Ovary (tissue), 9 donors: Measurements from ENCODE around the gene MICU2. TPM values are rescaled to one million over a fixed set of nuclear protein-coding genes. Genes with fewer than 3 reads are reported as not detected.
"Not testable (repeated sequence)": the region's sequence is repeated elsewhere in the genome, so short reads cannot be mapped to it uniquely, and the experiment has no call there.

Experiments
- DNase-seq, 5 donors: peaks; one replicate each; pipeline ENCODE4 v3.0.0-alpha.2; 2019 to 2020
- H3K27ac ChIP-seq, 2 donors: fragments of 200-600 bp; one replicate each; pipeline versions ENCODE4 v1.5.1 to v1.8.0; 2019 to 2022
- H3K27me3 ChIP-seq: fragments of 200-600 bp; one replicate; pipeline ENCODE4 v1.8.0; 2022
- H3K36me3 ChIP-seq: fragments of 200-600 bp; sonication (generic); one replicate; pipeline ENCODE4 v1.5.1; 2019
- H3K4me1 ChIP-seq: one replicate; pipeline ENCODE4 v1.8.1; 2013; ENCODE audit warnings: mild to moderate bottlenecking, moderate library complexity; ENCODE audit not compliant: insufficient read depth
- H3K4me3 ChIP-seq: fragments of 200-600 bp; sonication (generic); one replicate; pipeline ENCODE4 v1.5.1; 2017
- H3K9me3 ChIP-seq, 2 donors: fragments of 200-600 bp in 1 of 2; sonication (generic) in 1 of 2; one replicate each; pipeline versions ENCODE4 v1.5.1 to v1.8.1; 2013 to 2019; ENCODE audit warnings: mild to moderate bottlenecking in 1 of 2, moderate library complexity in 1 of 2
- EP300 ChIP-seq: sonication (generic); formaldehyde crosslinking; IDR thresholded peaks from one replicate; pipeline ENCODE4 v1.6.1; 2017; ENCODE audit warnings: antibody characterized with exemption
- POLR2A ChIP-seq: fragments of 450-650 bp; IDR thresholded peaks from one replicate; pipeline ENCODE4 v1.6.1; 2017; ENCODE audit warnings: antibody characterized with exemption, mild to moderate bottlenecking, moderate library complexity
- WGBS, 3 donors: extraction: QIAGEN DNeasy Blood & Tissue Kit in 1 of 3; methylation state at CpG; one replicate each; pipeline versions ENCODE4 v1.1.5 to v1.1.7; 2013 to 2017; 5-methylcytosine and 5-hydroxymethylcytosine counted together
- intact Hi-C, 4 donors: fragments of 100-400 bp; cut with DNase I; formaldehyde crosslinking; loops; one replicate each; pipeline versions ENCODE4 v1.11.0 to v1.15.1; 2022 to 2023
- polyA plus RNA-seq, 2 donors: library from polyadenylated mRNA; stranded (reverse); fragments of 200-250 nt in 1 of 2; fragments of 350-450 nt in 1 of 2; fragmentation: Illumina TruSeq in 1 of 2; extraction: RNeasy Lipid Tissue Mini Kit (QIAGEN cat#74804) in 1 of 2; gene quantifications; one replicate each; pipeline ENCODE4 v1.2.3, GENCODE V29; 2013 to 2014
- total RNA-seq, 7 donors: library from RNA; depleted of rRNA in 2 of 7; stranded (reverse); fragments of >200 nt in 2 of 7; fragmentation: NEBNext Ultra II Directional in 3 of 7; extraction: Animal tissue kit (Norgen Biotek cat#: 25700) in 3 of 7; gene quantifications; one replicate each; pipeline versions ENCODE4 v1.1.0 to v1.2.4, GENCODE V29; 2016 to 2023
- TF ChIP-seq, protein P1 (sequence below), 3 donors: fragments of 450-650 bp in 2 of 3; fragments of 200-600 bp in 1 of 3; IDR thresholded peaks; one replicate each; pipeline versions ENCODE4 v1.5.1 to v1.8.0; 2016 to 2022; ENCODE audit warnings: antibody characterized with exemption in 3 of 3, mild to moderate bottlenecking in 1 of 3
- donor health status: DM: no; HTN: no; CAD: no; lungs with moderate emphysema.
- donor health status: DM: no; HTN: no; CAD: no.
- donor health status: Bipolar disorder and iron deficiency.
- donor health status: DM: yes; HTN: yes; CAD: no.
- donor health status: DM: no; HTN: no; CAD: no.
- donor health status: DM: yes; HTN: yes; CAD: no.

Gene MICU2
- total and polyA plus RNA-seq, 9 donors: 23.2 to 82.1 (median 31.4) TPM

DNA sequence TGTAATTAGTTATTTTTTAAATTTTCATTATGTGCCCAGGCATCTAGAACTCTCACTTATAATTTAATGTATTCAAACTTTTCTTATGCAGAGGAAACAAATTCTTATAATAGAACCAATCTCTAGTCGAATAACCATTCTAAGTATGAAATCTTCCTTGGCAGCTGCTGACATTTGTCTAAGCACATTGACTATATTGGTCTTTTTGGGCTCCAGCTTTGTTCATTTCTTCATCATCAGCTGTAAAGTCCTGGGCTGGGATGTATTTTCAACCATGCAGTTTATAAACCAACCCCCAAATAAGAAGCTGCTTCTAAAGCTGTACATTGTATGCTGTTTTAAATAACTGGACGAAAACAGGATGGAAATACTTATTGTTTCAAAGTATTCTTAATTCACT lies 2.3 kb upstream of the MICU2 start:
- Histone ChIP-seq H3K4me3 (no peak overlapping the region), H3K36me3 (no peaks in the 10 kb centered on the region), H3K9me3 (no peaks in the 10 kb centered on the region), H3K4me1 (peaks cover 3% of the 10 kb centered on the region), H3K27me3 (no peaks in the 10 kb centered on the region), H3K27ac (no peak overlapping the region)
- intact Hi-C loops: no loop called here
- TF ChIP-seq EP300: no peak
- TF ChIP-seq POLR2A: no peak
- TF ChIP-seq, protein P1, sequence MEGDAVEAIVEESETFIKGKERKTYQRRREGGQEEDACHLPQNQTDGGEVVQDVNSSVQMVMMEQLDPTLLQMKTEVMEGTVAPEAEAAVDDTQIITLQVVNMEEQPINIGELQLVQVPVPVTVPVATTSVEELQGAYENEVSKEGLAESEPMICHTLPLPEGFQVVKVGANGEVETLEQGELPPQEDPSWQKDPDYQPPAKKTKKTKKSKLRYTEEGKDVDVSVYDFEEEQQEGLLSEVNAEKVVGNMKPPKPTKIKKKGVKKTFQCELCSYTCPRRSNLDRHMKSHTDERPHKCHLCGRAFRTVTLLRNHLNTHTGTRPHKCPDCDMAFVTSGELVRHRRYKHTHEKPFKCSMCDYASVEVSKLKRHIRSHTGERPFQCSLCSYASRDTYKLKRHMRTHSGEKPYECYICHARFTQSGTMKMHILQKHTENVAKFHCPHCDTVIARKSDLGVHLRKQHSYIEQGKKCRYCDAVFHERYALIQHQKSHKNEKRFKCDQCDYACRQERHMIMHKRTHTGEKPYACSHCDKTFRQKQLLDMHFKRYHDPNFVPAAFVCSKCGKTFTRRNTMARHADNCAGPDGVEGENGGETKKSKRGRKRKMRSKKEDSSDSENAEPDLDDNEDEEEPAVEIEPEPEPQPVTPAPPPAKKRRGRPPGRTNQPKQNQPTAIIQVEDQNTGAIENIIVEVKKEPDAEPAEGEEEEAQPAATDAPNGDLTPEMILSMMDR (IDR thresholded peaks at IDR 0.05): no peak
- no peak for DNase-seq
- WGBS, 3 donors: 68 to 76% (median 75%) methylated on average over 2 of the region's 2 CpGs

DNA sequence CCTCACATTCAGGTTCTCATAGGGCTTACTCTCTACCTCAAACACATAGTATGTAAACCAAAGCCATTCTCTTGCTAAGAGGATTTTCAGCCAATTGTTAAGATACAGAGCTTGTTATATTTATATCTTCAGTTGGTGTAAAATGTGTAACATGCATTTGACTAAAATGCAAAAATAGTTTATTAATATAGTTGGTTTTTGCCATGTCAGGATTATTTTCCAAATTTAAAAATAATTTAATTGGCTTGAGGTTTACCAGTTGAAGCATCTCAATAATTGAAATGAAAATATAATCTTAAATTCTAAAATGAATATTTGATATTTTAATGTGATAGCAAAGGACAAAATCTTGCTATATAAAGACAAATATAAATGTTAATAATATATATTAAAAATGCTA lies 7.2 kb downstream of the MICU2 start:
- TF ChIP-seq EP300 (no peak), POLR2A (no peak)
- TF ChIP-seq, protein P1 (IDR thresholded peaks at IDR 0.05): no peak
- Histone ChIP-seq H3K27ac (no peak overlapping the region), H3K4me1 (no peaks in the 10 kb centered on the region), H3K9me3 (no peaks in the 10 kb centered on the region), H3K27me3 (no peaks in the 10 kb centered on the region), H3K4me3 (no peak overlapping the region), H3K36me3 (no peaks in the 10 kb centered on the region)
- intact Hi-C loops: no loop called here
- DNase-seq: no peak

GRCh38 chr13:21595546-21595822 lies 8.5 kb downstream of the MICU2 start:
- DNase-seq: no peak
- TF ChIP-seq POLR2A (no peak), EP300 (no peak)
- H3K4me3 ChIP-seq: no peak overlapping the region
- H3K4me1 ChIP-seq: no peaks in the 10 kb centered on the region
- H3K27ac ChIP-seq: no peak overlapping the region
- no peaks in the 10 kb centered on the region for H3K9me3 ChIP-seq
- no peaks in the 10 kb centered on the region for H3K36me3 ChIP-seq
- intact Hi-C loops: no loop called here
- H3K27me3 ChIP-seq: no peaks in the 10 kb centered on the region

DNA sequence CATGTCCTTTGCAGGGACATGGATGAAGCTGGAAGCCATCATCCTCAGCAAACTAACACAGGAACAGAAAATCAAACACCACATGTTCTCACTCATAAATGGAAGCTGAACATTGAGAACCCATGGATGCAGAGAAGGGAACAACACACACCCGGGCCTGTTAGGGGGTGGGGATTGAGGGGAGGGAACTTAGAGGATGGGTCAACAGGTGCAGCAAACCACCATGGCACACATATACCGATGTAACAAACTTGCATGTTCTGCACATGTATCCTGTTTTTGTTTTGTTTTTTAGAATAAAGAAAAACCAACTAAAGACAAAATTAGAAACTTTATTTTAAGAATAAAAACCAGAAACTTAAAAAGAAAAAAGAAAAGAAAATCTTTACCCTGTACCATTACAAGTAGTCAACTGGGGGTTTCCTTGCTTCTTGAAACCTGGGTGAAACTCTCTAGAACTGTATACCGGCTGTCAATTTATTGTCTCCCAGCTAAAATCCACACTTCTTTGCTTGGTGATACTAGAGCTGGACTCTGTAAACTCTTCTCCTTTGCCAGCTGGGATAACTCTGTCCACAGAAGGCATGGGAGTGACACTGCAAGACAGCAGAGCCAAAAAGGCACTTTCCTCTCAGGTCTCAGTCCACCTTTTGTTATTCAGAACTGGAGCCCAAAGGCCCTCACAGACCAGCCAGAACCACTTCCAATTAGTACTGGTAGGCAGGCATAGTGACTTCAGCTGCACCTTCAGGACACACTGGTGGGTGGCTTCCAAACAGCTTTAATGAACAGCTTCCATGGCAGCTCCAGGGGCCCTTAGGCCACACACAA lies 9.0 kb downstream of the MICU2 start:
- WGBS, 3 donors: 76 to 91% (median 78%) methylated on average over 3 of the region's 3 CpGs
- no peaks in the 10 kb centered on the region for H3K36me3 ChIP-seq
- H3K27ac ChIP-seq: no peak overlapping the region
- H3K9me3 ChIP-seq: no peaks in the 10 kb centered on the region
- no peak overlapping the region for H3K4me3 ChIP-seq
- intact Hi-C loops: no loop called here
- H3K27me3 ChIP-seq: no peaks in the 10 kb centered on the region
- H3K4me1 ChIP-seq: no peaks in the 10 kb centered on the region
- TF ChIP-seq, protein P1 (IDR thresholded peaks at IDR 0.05): no peak
- TF ChIP-seq POLR2A: no peak
- DNase-seq: no peak

- H3K4me3 ChIP-seq, H3K27me3 ChIP-seq, H3K4me1 ChIP-seq, intact Hi-C loops, H3K36me3 ChIP-seq, DNase-seq, H3K9me3 ChIP-seq, H3K27ac ChIP-seq: not testable (repeated sequence)
- WGBS, 3 donors: 96 to 97% (median 97%) methylated on average over 11 of the region's 11 CpGs
Observed at GRCh38 chr13:21590665-21591456, 13.1 kb downstream of the MICU2 start.
